SJSA1 (cell line): ENCODE measurements around the gene ZNF813. TPM values are rescaled to one million over a fixed set of nuclear protein-coding genes. Genes with fewer than 3 reads are reported as not detected.
"Not testable (repeated sequence)": the region's sequence is repeated elsewhere in the genome, so short reads cannot be mapped to it uniquely, and the experiment has no call there.

Source experiments
- DNase-seq, 2 experiments: peaks; one replicate each; pipeline ENCODE4 v3.0.0-alpha.2; 2015 to 2020; ENCODE audit warnings: low spot score in 2 of 2, low read depth in 1 of 2
- H3K27ac ChIP-seq: fragments of 250-450 bp; sonication (Bioruptor Pico); 2 replicates; pipeline ENCODE4 v1.5.1; 2020; ENCODE audit warnings: mild to moderate bottlenecking, moderate library complexity
- H3K27me3 ChIP-seq: fragments of 250-450 bp; sonication (Bioruptor Pico); replicated peaks from 2 replicates; pipeline ENCODE4 v1.5.1; 2020; ENCODE audit warnings: mild to moderate bottlenecking, moderate library complexity
- H3K36me3 ChIP-seq: fragments of 250-450 bp; sonication (Bioruptor Pico); 2 replicates; pipeline ENCODE4 v1.5.1; 2020; ENCODE audit warnings: mild to moderate bottlenecking
- H3K4me1 ChIP-seq: fragments of 250-450 bp; sonication (Bioruptor Pico); replicated peaks from 2 replicates; pipeline ENCODE4 v1.6.1; 2021; ENCODE audit warnings: mild to moderate bottlenecking
- H3K4me3 ChIP-seq: fragments of 250-450 bp; sonication (Bioruptor Pico); 2 replicates; pipeline ENCODE4 v1.5.1; 2020; ENCODE audit warnings: mild to moderate bottlenecking
- H3K9me3 ChIP-seq: fragments of 250-450 bp; sonication (Bioruptor Pico); replicated peaks from 2 replicates; pipeline ENCODE4 v1.5.1; 2020; ENCODE audit warnings: mild to moderate bottlenecking
- total RNA-seq: library from RNA; depleted of rRNA; stranded (reverse); fragments of >200 nt; shearing (Covaris generic); gene quantifications from 2 replicates; pipeline ENCODE4 v1.2.3, GENCODE V29; 2014

ZNF813 gene
- total RNA-seq, 1 experiment from 2014 or later = 2.9 TPM

GRCh38 chr19:53503151-53503550 lies 35.6 kb downstream of the ZNF813 start:
- not testable (repeated sequence) for H3K27ac ChIP-seq, H3K27me3 ChIP-seq, H3K36me3 ChIP-seq, DNase-seq, H3K4me3 ChIP-seq, H3K4me1 ChIP-seq, H3K9me3 ChIP-seq

- not testable (repeated sequence) for H3K27ac ChIP-seq, H3K4me3 ChIP-seq, H3K9me3 ChIP-seq, DNase-seq, H3K27me3 ChIP-seq, H3K36me3 ChIP-seq, H3K4me1 ChIP-seq
Observed at GRCh38 chr19:53503671-53504364, 36.3 kb downstream of the ZNF813 start.

GRCh38 chr19:53504365-53504703 lies 36.8 kb downstream of the ZNF813 start:
- not testable (repeated sequence) for H3K4me3 ChIP-seq, DNase-seq, H3K27ac ChIP-seq, H3K36me3 ChIP-seq, H3K9me3 ChIP-seq, H3K4me1 ChIP-seq, H3K27me3 ChIP-seq

- Histone ChIP-seq H3K36me3 (no peaks in the 10 kb centered on the region), H3K9me3 (0 out of 2 replicates have a peak, but pooled peaks cover 2% of the 10 kb centered on the region), H3K27ac (no peak overlapping the region), H3K4me1 (no peaks in the 10 kb centered on the region), H3K27me3 (no peaks in the 10 kb centered on the region), H3K4me3 (no peak overlapping the region)
- no peak for DNase-seq
Observed at GRCh38 chr19:53504885-53505284, 37.4 kb downstream of the ZNF813 start.

GRCh38 chr19:53506728-53507127 lies 39.2 kb downstream of the ZNF813 start:
- no peak overlapping the region for H3K4me3 ChIP-seq
- H3K9me3 ChIP-seq = no peaks in the 10 kb centered on the region
- DNase-seq = no peak
- H3K27ac ChIP-seq = no peak overlapping the region
- no peaks in the 10 kb centered on the region for H3K27me3 ChIP-seq
- H3K4me1 ChIP-seq = no peaks in the 10 kb centered on the region
- H3K36me3 ChIP-seq = no peaks in the 10 kb centered on the region

DNA sequence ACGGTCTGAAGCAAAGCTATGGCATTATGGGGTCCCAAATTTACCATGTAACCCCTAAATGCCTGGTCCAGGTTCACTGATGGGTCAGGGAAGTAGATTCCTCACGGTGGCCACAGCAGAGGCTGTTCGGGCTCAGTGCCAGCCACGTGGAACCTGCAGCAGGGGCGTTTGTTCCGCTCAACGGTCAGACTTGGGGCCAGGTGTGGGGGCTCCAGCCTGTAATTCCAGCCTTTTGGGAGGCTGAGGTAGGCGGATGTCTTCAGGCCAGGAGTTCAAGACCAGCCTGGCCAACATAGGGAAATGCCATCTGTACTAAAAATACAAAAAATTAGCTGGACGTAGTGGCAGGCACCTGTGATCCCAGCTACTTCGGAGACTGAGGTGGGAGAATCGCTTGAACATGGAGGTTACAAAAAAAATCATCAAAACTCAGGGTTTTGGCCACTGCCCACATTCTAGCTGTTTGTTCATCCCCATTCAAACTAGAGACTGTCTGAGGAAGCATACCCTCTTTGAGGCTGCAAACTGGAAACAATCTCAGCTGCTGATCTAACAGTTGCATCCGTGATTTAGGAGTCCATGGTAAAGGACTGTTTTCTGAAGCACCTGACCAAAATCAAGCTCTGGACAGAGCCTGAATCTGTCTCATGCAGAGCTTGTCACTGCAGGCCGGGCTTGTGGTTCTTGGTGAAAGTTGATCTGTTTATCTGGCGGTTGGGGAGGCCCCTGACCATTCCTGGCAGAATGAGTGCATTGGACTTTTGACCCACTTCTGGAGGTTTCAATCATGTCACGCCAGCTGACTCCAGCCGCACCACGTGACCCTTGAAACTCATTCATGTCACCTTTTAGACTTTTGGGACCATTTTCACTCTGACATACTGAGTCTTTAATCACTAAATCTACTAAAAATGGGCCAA lies 40.2 kb downstream of the ZNF813 start:
- Histone ChIP-seq H3K27ac (no peak overlapping the region), H3K4me3 (no peak overlapping the region), H3K9me3 (no peaks in the 10 kb centered on the region), H3K4me1 (no peaks in the 10 kb centered on the region), H3K36me3 (no peaks in the 10 kb centered on the region), H3K27me3 (no peaks in the 10 kb centered on the region)
- DNase-seq = no peak

DNA sequence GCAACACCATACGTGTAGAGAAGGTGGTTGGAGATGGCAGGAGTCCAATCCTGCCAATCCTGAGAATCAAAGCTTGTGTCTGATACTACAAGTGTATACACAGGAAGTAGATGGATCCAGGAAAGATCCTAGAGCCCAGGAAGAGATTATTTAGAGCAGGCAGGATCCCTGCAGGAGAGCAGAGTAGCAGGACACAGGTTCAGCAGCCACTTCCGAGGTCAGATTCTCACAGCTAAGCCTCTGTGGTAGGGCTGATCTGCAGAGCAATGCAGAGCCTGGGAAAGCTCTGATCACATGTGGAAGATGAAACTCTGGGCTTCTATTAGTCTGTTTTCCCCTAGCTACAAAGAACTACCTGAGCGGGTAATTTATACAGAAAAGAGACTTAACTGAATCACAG lies 41.9 kb downstream of the ZNF813 start:
- DNase-seq = no peak
- no peaks in the 10 kb centered on the region for H3K36me3 ChIP-seq
- H3K4me3 ChIP-seq = no peak overlapping the region
- H3K9me3 ChIP-seq = no peaks in the 10 kb centered on the region
- H3K4me1 ChIP-seq = no peaks in the 10 kb centered on the region
- no peaks in the 10 kb centered on the region for H3K27me3 ChIP-seq
- no peak overlapping the region for H3K27ac ChIP-seq

GRCh38 chr19:53509845-53510244 lies 42.3 kb downstream of the ZNF813 start:
- H3K9me3 ChIP-seq = no peaks in the 10 kb centered on the region
- H3K27me3 ChIP-seq = no peaks in the 10 kb centered on the region
- H3K36me3 ChIP-seq = no peaks in the 10 kb centered on the region
- DNase-seq = no peak
- no peaks in the 10 kb centered on the region for H3K4me1 ChIP-seq
- H3K27ac ChIP-seq = no peak overlapping the region
- H3K4me3 ChIP-seq = no peak overlapping the region

DNA sequence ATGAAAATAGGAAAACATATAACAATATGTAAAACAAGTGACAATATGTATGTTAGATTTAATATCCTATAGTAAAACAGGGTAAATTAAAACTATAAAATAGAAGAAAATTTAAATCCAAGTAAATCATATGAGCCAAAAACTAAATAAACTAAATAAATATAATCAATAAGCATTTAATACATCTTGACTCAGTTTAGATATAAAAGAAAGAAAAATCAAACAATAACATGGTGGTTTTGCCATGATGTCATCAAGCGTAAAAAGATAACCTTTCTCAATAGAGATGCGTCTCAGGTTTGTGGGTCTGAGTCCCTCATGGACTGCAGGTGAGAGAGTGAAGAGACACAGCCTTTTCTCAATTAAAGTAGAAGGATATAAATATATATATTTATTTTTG lies 43.8 kb downstream of the ZNF813 start:
- Histone ChIP-seq H3K27me3 (no peaks in the 10 kb centered on the region), H3K9me3 (no peaks in the 10 kb centered on the region), H3K36me3 (no peaks in the 10 kb centered on the region), H3K4me1 (no peaks in the 10 kb centered on the region), H3K27ac (no peak overlapping the region), H3K4me3 (no peak overlapping the region)
- no peak for DNase-seq

- Histone ChIP-seq H3K9me3 (no peaks in the 10 kb centered on the region), H3K4me1 (no peaks in the 10 kb centered on the region), H3K27ac (no peak overlapping the region), H3K27me3 (no peaks in the 10 kb centered on the region), H3K36me3 (no peaks in the 10 kb centered on the region), H3K4me3 (no peak overlapping the region)
- DNase-seq = no peak
Observed at GRCh38 chr19:53511933-53512374, 44.4 kb downstream of the ZNF813 start.

DNA sequence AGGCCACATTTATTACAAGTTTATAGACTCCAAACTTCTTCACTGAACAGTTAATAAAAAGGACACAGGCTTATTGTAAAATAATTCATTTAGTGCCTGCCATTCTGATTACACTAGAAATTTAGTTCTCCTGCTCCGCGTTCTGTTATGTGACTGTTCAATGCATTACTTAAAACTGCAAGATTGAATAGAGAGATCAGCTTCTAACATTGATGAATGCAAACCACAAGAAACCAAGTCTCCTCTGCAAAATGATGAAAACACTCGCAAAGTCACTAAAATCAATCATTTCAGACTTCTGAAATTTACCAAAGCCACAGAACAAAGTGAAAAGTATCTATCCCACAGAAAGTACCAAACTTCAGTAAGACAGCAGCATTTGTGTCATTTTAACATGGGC lies 47.5 kb downstream of the ZNF813 start:
- not testable (repeated sequence) for H3K4me3 ChIP-seq, H3K27ac ChIP-seq, H3K4me1 ChIP-seq, DNase-seq, H3K9me3 ChIP-seq, H3K36me3 ChIP-seq, H3K27me3 ChIP-seq

GRCh38 chr19:53517114-53517741 lies 49.7 kb downstream of the ZNF813 start:
- Histone ChIP-seq H3K27me3 (no peaks in the 10 kb centered on the region), H3K4me1 (peaks cover 9% of the 10 kb centered on the region), H3K4me3 (no peak overlapping the region), H3K36me3 (no peaks in the 10 kb centered on the region), H3K9me3 (peaks cover 10% of the 10 kb centered on the region), H3K27ac (no peak overlapping the region)
- DNase-seq = no peak

DNA sequence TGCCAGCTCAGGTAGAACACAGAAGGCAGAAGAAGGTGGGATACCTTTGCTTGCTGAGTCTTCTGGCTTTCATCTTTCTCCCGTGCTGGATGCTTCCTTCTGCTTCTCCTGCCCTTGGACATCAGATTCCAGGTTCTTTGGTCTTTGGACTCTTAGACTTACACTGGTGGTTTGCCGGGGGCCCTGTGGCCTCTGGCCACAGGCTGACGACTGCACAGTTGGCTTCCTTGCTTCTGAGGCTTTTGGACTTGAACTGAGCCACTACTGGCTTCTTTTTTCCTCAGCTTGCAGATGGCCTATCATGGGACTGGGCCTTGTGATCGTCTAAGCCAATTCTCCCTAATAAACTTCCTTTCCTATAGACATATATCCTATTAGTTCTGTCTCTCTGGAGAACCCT lies 50.6 kb downstream of the ZNF813 start:
- peaks cover 10% of the 10 kb centered on the region for H3K9me3 ChIP-seq
- no peak overlapping the region for H3K27ac ChIP-seq
- no peaks in the 10 kb centered on the region for H3K36me3 ChIP-seq
- no peak overlapping the region for H3K4me3 ChIP-seq
- no peaks in the 10 kb centered on the region for H3K27me3 ChIP-seq
- peaks cover 9% of the 10 kb centered on the region for H3K4me1 ChIP-seq
- no peak for DNase-seq

DNA sequence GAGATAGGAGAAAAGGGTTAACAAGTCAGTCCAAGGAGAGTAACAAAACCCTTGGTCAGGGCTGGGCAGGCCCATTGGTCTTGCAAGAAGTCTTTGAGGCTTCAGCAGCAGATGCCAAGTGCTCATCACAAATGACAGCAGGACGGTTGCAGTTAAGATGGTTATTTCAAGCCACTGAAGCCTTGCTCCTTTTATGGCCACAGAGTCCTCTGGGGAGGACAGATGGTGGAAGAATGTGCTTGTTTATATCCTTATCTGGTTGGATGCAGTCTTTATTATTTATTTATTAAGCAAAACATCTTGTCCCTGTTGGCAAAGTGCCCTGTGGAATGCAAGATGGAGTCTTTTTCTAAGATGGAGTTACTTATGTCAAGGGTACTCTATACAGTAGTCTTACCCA lies 51.2 kb downstream of the ZNF813 start:
- no peak for DNase-seq
- peaks cover 9% of the 10 kb centered on the region for H3K4me1 ChIP-seq
- H3K36me3 ChIP-seq = 0 out of 2 replicates have a peak, but pooled peaks cover 2% of the 10 kb centered on the region
- no peak overlapping the region for H3K4me3 ChIP-seq
- no peaks in the 10 kb centered on the region for H3K27me3 ChIP-seq
- H3K27ac ChIP-seq = no peak overlapping the region
- peaks cover 10% of the 10 kb centered on the region for H3K9me3 ChIP-seq
